Pericardium fibroblast (primary cell): ENCODE data around the gene IRS2. TPM values are rescaled to one million over a fixed set of nuclear protein-coding genes. Genes with fewer than 3 reads are reported as not detected.

Source experiments
- total RNA-seq: library from RNA; depleted of rRNA; stranded (reverse); fragments of >200 nt; gene quantifications from 2 replicates; pipeline ENCODE4 v1.2.3, GENCODE V29; 2015

The IRS2 gene, protein sequence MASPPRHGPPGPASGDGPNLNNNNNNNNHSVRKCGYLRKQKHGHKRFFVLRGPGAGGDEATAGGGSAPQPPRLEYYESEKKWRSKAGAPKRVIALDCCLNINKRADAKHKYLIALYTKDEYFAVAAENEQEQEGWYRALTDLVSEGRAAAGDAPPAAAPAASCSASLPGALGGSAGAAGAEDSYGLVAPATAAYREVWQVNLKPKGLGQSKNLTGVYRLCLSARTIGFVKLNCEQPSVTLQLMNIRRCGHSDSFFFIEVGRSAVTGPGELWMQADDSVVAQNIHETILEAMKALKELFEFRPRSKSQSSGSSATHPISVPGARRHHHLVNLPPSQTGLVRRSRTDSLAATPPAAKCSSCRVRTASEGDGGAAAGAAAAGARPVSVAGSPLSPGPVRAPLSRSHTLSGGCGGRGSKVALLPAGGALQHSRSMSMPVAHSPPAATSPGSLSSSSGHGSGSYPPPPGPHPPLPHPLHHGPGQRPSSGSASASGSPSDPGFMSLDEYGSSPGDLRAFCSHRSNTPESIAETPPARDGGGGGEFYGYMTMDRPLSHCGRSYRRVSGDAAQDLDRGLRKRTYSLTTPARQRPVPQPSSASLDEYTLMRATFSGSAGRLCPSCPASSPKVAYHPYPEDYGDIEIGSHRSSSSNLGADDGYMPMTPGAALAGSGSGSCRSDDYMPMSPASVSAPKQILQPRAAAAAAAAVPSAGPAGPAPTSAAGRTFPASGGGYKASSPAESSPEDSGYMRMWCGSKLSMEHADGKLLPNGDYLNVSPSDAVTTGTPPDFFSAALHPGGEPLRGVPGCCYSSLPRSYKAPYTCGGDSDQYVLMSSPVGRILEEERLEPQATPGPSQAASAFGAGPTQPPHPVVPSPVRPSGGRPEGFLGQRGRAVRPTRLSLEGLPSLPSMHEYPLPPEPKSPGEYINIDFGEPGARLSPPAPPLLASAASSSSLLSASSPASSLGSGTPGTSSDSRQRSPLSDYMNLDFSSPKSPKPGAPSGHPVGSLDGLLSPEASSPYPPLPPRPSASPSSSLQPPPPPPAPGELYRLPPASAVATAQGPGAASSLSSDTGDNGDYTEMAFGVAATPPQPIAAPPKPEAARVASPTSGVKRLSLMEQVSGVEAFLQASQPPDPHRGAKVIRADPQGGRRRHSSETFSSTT (N-terminal part only)
- 49.7 and 59.3 TPM in 2 replicates for total RNA-seq

DNA sequence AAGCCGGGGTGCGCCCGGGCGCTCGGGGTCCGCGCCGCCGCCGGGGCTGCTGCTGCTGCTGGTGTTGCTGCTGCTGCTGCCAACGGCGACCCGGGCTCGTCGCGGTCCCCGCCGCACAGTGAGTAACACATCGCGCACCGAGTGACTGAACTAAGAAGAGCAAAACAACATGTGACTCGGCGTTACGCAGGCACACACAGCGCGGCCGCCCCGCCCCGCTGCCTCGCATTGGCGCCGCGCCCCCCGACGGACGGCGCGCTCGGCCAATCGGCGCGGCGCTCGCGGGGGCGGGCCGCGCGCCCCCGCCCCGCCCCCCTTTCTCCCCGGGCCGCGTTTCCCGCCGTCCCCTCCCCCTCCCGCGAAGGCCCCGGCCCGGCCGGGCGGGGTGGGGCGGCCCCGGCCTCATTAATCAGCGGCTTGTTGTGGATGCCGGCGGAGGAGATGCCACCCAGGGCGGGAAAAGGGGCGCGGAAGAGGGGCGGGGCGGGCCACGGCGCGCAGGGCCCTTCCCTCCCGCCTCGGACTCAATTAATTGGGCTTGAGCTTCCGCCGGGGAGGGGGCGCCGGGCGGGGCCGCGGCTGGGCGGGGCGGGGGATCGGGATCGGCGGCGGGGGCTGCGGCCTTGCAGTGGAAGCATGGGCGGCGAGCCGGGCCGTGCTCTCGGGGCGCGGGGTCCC, at the start of gene IRS2:
Gene IRS2 (minus strand): TSS at position 127 of the 678 bp plus-strand sequence. CDS start 530 bp downstream, outside the sequence.

